ENCODE measurements around the gene SHC2.

Gene SHC2

DNA sequence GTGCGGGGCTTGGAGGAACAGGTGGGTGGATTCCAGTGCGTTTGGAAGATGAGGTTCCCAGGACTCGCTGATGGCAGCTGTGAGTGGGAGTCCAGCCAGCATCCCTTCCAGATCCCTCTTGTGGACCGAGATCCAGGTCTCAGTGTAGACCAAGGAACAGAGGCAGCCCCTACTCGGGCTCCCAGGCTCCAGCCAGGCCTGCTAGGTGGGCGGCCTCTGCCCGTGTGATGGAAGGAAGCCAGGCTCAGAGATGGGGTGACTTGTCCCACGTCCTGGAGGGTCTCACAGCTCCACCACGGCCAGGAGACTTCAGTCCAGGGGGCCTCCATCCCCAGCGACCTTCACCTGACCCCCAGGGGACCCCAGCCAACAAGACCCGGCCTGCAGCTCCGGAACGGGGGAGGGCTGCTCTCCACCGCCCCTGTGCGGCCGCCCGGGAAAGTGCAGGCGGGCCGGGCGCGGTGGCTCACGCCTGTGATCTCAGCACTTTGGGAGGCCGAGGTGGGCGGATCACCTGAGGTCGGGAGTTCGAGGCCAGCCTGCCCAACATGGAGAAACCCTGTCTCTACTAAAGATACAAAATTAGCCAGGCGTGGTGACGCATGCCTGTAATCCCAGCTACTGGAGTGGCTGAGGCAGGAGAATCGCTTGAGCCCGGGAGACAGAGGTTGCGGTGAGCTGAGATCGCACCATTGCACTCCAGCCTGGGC lies 34.7 kb upstream of the SHC2 start:
- no peaks in the 10 kb centered on the region for H3K9me3 ChIP-seq (ENCODE audit: low read length)

DNA sequence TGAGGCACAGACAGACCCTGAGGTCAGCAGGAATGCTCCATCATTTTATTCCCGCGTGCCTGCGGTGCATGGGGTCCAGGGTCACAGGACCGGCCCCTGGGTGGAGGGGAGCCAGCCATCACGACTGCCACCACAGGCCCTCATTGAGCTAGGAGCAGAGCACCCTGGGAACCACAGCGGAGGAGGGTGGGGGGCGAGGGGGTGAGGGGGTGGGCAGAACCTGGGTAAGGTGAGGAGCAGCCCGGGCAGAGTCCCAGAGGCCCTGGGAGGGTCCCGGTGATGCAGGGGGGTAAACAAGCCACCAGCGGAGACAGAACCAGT lies 34.2 kb upstream of the SHC2 start:
- Histone ChIP-seq H3K4me2 (ENCODE audit: low read length) (no peak overlapping the region), H4K20me1 (ENCODE audit: insufficient read depth, low read length) (no peaks in the 10 kb centered on the region), H3K9me3 (ENCODE audit: low read length) (no peaks in the 10 kb centered on the region), H3K4me1 (ENCODE audit: insufficient read depth, low read length, severe bottlenecking) (peaks cover under 1% of the 10 kb centered on the region), H3K79me2 (ENCODE audit: insufficient read depth, low read length) (no peaks in the 10 kb centered on the region), H3F3A (ENCODE audit: insufficient read depth, low read length) (no peaks in the 10 kb centered on the region), H2AFZ (ENCODE audit: low read length) (no peak overlapping the region), H3K9ac (ENCODE audit: low read length) (no peak overlapping the region), H3K4me3 (ENCODE audit: low read depth, low read length, poor library complexity, severe bottlenecking) (no peak overlapping the region), H3K27me3 (ENCODE audit: insufficient read depth, low read length) (no peaks in the 10 kb centered on the region), H3K36me3 (ENCODE audit: insufficient read depth, low read length) (no peaks in the 10 kb centered on the region), H3K27ac (ENCODE audit: low read depth, low read length, poor library complexity, severe bottlenecking) (no peak overlapping the region), H3K9me2 (ENCODE audit: low read depth, low read length) (no peaks in the 10 kb centered on the region)
- no peak for TF ChIP-seq CTCF (IDR thresholded peaks at IDR 0.05; ENCODE audit: low read length)
- no peak for TF ChIP-seq EZH2 (IDR thresholded peaks at IDR 0.05; ENCODE audit: borderline replicate concordance, low read length)

More for the DNA sequence above, 34.7 kb upstream of the SHC2 start:
- Histone ChIP-seq H3K79me2 (ENCODE audit: insufficient read depth, low read length) (no peaks in the 10 kb centered on the region), H3K27me3 (ENCODE audit: insufficient read depth, low read length) (no peaks in the 10 kb centered on the region), H3K36me3 (ENCODE audit: insufficient read depth, low read length) (no peaks in the 10 kb centered on the region), H3K9ac (ENCODE audit: low read length) (no peak overlapping the region), H3K4me3 (ENCODE audit: low read depth, low read length, poor library complexity, severe bottlenecking) (no peak overlapping the region), H4K20me1 (ENCODE audit: insufficient read depth, low read length) (no peaks in the 10 kb centered on the region), H3K27ac (ENCODE audit: low read depth, low read length, poor library complexity, severe bottlenecking) (no peak overlapping the region), H2AFZ (ENCODE audit: low read length) (no peak overlapping the region), H3F3A (ENCODE audit: insufficient read depth, low read length) (no peaks in the 10 kb centered on the region), H3K4me2 (ENCODE audit: low read length) (no peak overlapping the region), H3K9me2 (ENCODE audit: low read depth, low read length) (no peaks in the 10 kb centered on the region), H3K4me1 (ENCODE audit: insufficient read depth, low read length, severe bottlenecking) (no peaks in the 10 kb centered on the region)
- TF ChIP-seq EZH2 (IDR thresholded peaks at IDR 0.05; ENCODE audit: borderline replicate concordance, low read length) (no peak), CTCF (IDR thresholded peaks at IDR 0.05; ENCODE audit: low read length) (peak; percentile 74)

- Histone ChIP-seq H3K4me2 (ENCODE audit: low read length) (no peak overlapping the region), H3K4me3 (ENCODE audit: low read depth, low read length, poor library complexity, severe bottlenecking) (no peak overlapping the region), H3K9me2 (ENCODE audit: low read depth, low read length) (no peaks in the 10 kb centered on the region), H4K20me1 (ENCODE audit: insufficient read depth, low read length) (no peaks in the 10 kb centered on the region), H3K27me3 (ENCODE audit: insufficient read depth, low read length) (no peaks in the 10 kb centered on the region), H3K27ac (ENCODE audit: low read depth, low read length, poor library complexity, severe bottlenecking) (no peak overlapping the region), H2AFZ (ENCODE audit: low read length) (no peak overlapping the region), H3F3A (ENCODE audit: insufficient read depth, low read length) (no peaks in the 10 kb centered on the region), H3K4me1 (ENCODE audit: insufficient read depth, low read length, severe bottlenecking) (peaks cover 6% of the 10 kb centered on the region), H3K36me3 (ENCODE audit: insufficient read depth, low read length) (no peaks in the 10 kb centered on the region), H3K79me2 (ENCODE audit: insufficient read depth, low read length) (no peaks in the 10 kb centered on the region), H3K9me3 (ENCODE audit: low read length) (no peaks in the 10 kb centered on the region), H3K9ac (ENCODE audit: low read length) (no peak overlapping the region)
- TF ChIP-seq EZH2 (IDR thresholded peaks at IDR 0.05; ENCODE audit: borderline replicate concordance, low read length) (no peak), CTCF (IDR thresholded peaks at IDR 0.05; ENCODE audit: low read length) (no peak)
Observed at GRCh38 chr19:494171-495080, 33.6 kb upstream of the SHC2 start.
